SK-N-SH (cell line): ENCODE measurements around the gene HLF.
"Not testable (repeated sequence)": the region's sequence is repeated elsewhere in the genome, so short reads cannot be mapped to it uniquely, and the experiment has no call there.

ENCODE experiments used
- EP300 ChIP-seq, 2 experiments: IDR thresholded peaks; 2 replicates each; pipeline versions ENCODE4 v1.4.0 to v1.6.1; 2012; ENCODE audit warnings: borderline replicate concordance in 1 of 2, low read depth in 1 of 2, low read length in 1 of 2
- EZH2phosphoT487 ChIP-seq: fragments of 200-600 bp; sonication (generic); IDR thresholded peaks from 2 replicates; pipeline ENCODE4 v1.6.1; 2017; ENCODE audit warnings: low read depth, mixed run types, mild to moderate bottlenecking, antibody characterized with exemption, moderate library complexity, borderline replicate concordance
- JUND ChIP-seq: IDR thresholded peaks from 2 replicates; pipeline ENCODE4 v1.4.0; 2012
- NRF1 ChIP-seq: IDR thresholded peaks from 2 replicates; pipeline ENCODE4 v1.6.1; 2012; ENCODE audit warnings: low read depth, mild to moderate bottlenecking, low read length
- POLR2AphosphoS5 ChIP-seq: IDR thresholded peaks from 2 replicates; pipeline ENCODE4 v1.6.1; 2012; ENCODE audit warnings: low read depth, low read length
- YY1 ChIP-seq: IDR thresholded peaks from 2 replicates; pipeline ENCODE4 v1.4.0; 2012; ENCODE audit warnings: low read depth, mild to moderate bottlenecking
- TF ChIP-seq, protein P1 (sequence below): fragments of 200-600 bp; sonication (generic); IDR thresholded peaks from 2 replicates; pipeline ENCODE4 v1.6.1; 2017; ENCODE audit warnings: antibody characterized with exemption, mild to moderate bottlenecking, moderate library complexity
- TF ChIP-seq, protein P2 (sequence below): IDR thresholded peaks from 2 replicates; pipeline ENCODE4; 2012

DNA sequence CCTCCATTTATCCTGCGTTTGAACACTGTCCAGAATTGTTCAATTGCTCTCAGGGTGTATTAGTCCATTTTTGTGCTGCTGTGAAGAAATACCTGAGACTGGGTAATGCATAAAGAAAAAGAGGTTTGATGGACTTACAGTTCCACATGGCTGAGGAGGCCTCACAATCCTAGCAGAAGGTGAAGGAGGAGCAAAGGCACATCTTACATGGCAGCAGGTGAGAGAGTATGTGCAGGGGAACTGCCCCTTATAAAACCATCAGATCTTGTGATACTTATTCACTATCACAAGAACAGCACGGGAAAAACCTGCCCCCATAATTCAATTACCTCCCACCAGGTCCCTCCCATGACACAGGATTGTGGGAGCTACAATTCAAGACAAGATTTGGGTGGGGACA, 63.8 kb downstream of the HLF start:
- TF ChIP-seq POLR2AphosphoS5; YY1; JUND; NRF1; EP300 (IDR thresholded peaks at IDR 0.05; ENCODE audit: borderline replicate concordance in 1 of 2, low read depth in 1 of 2, low read length in 1 of 2); EZH2phosphoT487: not testable (repeated sequence)
- TF ChIP-seq, protein P1, sequence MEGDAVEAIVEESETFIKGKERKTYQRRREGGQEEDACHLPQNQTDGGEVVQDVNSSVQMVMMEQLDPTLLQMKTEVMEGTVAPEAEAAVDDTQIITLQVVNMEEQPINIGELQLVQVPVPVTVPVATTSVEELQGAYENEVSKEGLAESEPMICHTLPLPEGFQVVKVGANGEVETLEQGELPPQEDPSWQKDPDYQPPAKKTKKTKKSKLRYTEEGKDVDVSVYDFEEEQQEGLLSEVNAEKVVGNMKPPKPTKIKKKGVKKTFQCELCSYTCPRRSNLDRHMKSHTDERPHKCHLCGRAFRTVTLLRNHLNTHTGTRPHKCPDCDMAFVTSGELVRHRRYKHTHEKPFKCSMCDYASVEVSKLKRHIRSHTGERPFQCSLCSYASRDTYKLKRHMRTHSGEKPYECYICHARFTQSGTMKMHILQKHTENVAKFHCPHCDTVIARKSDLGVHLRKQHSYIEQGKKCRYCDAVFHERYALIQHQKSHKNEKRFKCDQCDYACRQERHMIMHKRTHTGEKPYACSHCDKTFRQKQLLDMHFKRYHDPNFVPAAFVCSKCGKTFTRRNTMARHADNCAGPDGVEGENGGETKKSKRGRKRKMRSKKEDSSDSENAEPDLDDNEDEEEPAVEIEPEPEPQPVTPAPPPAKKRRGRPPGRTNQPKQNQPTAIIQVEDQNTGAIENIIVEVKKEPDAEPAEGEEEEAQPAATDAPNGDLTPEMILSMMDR, result not testable (repeated sequence)
- TF ChIP-seq, protein P2, sequence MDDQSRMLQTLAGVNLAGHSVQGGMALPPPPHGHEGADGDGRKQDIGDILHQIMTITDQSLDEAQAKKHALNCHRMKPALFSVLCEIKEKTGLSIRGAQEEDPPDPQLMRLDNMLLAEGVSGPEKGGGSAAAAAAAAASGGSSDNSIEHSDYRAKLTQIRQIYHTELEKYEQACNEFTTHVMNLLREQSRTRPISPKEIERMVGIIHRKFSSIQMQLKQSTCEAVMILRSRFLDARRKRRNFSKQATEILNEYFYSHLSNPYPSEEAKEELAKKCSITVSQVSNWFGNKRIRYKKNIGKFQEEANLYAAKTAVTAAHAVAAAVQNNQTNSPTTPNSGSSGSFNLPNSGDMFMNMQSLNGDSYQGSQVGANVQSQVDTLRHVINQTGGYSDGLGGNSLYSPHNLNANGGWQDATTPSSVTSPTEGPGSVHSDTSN, result not testable (repeated sequence)
